HepG2 (cell line): ENCODE results near the gene CBX2. TPM values are rescaled to one million over a fixed set of nuclear protein-coding genes. Genes with fewer than 3 reads are reported as not detected.

Experiments used
- BCLAF1 ChIP-seq: fragments of 450-650 bp; IDR thresholded peaks from 2 replicates; pipeline ENCODE4 v1.6.1; 2017; ENCODE audit warnings: mild to moderate bottlenecking
- CENPX ChIP-seq: sonication (generic); formaldehyde crosslinking; IDR thresholded peaks from 2 replicates; pipeline ENCODE4 v1.9.0; 2021; ENCODE audit warnings: mild to moderate bottlenecking, missing genetic modification reagents, moderate library complexity
- MED8 ChIP-seq: sonication (generic); formaldehyde crosslinking; IDR thresholded peaks from 2 replicates; pipeline ENCODE4 v1.8.1; 2023; ENCODE audit warnings: mild to moderate bottlenecking, missing genetic modification reagents; ENCODE audit not compliant: insufficient replicate concordance
- NONO ChIP-seq, 2 experiments: fragments of 450-650 bp in 1 of 2; sonication (generic) in 1 of 2; formaldehyde crosslinking in 1 of 2; IDR thresholded peaks in 1 of 2; conservative IDR thresholded peaks in 1 of 2; 2 replicates each; pipeline versions ENCODE4 v1.6.1 to v1.8.0; 2017 to 2022; ENCODE audit warnings: mild to moderate bottlenecking in 1 of 2, missing genetic modification reagents in 1 of 2, moderate library complexity in 1 of 2
- PCBP1 ChIP-seq: fragments of 200-400 bp; formaldehyde crosslinking; IDR thresholded peaks from 2 replicates; pipeline ENCODE4 v1.6.1; 2017; ENCODE audit warnings: mild to moderate bottlenecking, low read depth, low read length, borderline replicate concordance
- POGZ ChIP-seq: sonication (generic); formaldehyde crosslinking; IDR thresholded peaks from 2 replicates; pipeline ENCODE4 v1.4.0; 2020; ENCODE audit warnings: mild to moderate bottlenecking, missing genetic modification reagents
- ZBTB2 ChIP-seq: sonication (generic); formaldehyde crosslinking; IDR thresholded peaks from 2 replicates; pipeline ENCODE4 v1.8.0; 2022; ENCODE audit warnings: low read depth, missing genetic modification reagents
- ZNF280B ChIP-seq: sonication (generic); formaldehyde crosslinking; IDR thresholded peaks from 2 replicates; pipeline ENCODE4 v1.5.0; 2020; ENCODE audit warnings: missing genetic modification reagents, mild to moderate bottlenecking, borderline replicate concordance
- ZNF350 ChIP-seq: sonication (generic); formaldehyde crosslinking; IDR thresholded peaks from 2 replicates; pipeline ENCODE4 v1.4.0; 2020; ENCODE audit warnings: mild to moderate bottlenecking, low read depth, missing genetic modification reagents, borderline replicate concordance
- ZNF605 ChIP-seq: sonication (generic); formaldehyde crosslinking; IDR thresholded peaks from 2 replicates; pipeline ENCODE4 v1.8.0; 2022; ENCODE audit warnings: mild to moderate bottlenecking, missing genetic modification reagents
- ZNF782 ChIP-seq: sonication (generic); formaldehyde crosslinking; IDR thresholded peaks from 2 replicates; pipeline ENCODE4 v1.4.0; 2020; ENCODE audit warnings: missing genetic modification reagents, mild to moderate bottlenecking, borderline replicate concordance
- polyA plus RNA-seq, 8 experiments: library from polyadenylated mRNA; depleted of rRNA in 3 of 8; stranded (reverse) in 7 of 8; unstranded in 1 of 8; fragments of >200 nt; fragmentation: Illumina TruSeq in 4 of 8; extraction: Trizol in 4 of 8; gene quantifications; 2 replicates each; pipeline versions ENCODE4 v1.2.1 to v1.2.3, GENCODE V29; 2011 to 2016; ENCODE audit warnings: low read depth in 4 of 8, missing spikeins in 1 of 8, mixed read lengths in 1 of 8; ENCODE audit not compliant: insufficient read depth in 1 of 8
- total RNA-seq, 5 experiments: library from RNA; depleted of rRNA; stranded (reverse); fragments of >200 nt; fragmentation: Illumina TruSeq; extraction: Trizol; gene quantifications; 2 replicates each; pipeline ENCODE4 v1.2.3, GENCODE V29; 2016; ENCODE audit warnings: low read depth in 1 of 5
- TF ChIP-seq, protein P1 (sequence below): sonication (generic); formaldehyde crosslinking; IDR thresholded peaks from 2 replicates; pipeline ENCODE4 v1.5.1; 2020; ENCODE audit warnings: mild to moderate bottlenecking, missing genetic modification reagents, moderate library complexity
- TF ChIP-seq, protein P2 (sequence below): sonication (generic); formaldehyde crosslinking; IDR thresholded peaks from 2 replicates; pipeline ENCODE4 v1.8.0; 2022; ENCODE audit warnings: mild to moderate bottlenecking, missing genetic modification reagents, moderate library complexity
- TF ChIP-seq, protein P3 (sequence below): sonication (generic); formaldehyde crosslinking; IDR thresholded peaks from 2 replicates; pipeline ENCODE4 v1.8.0; 2022; ENCODE audit warnings: missing genetic modification reagents, mild to moderate bottlenecking, moderate library complexity, borderline replicate concordance

CBX2 gene
- total and polyA plus RNA-seq, 2 of the 13 experiments (the other 11 are each of a cell fraction or from before 2014, with no cell fraction given) = 14.5 to 31.1 TPM

DNA sequence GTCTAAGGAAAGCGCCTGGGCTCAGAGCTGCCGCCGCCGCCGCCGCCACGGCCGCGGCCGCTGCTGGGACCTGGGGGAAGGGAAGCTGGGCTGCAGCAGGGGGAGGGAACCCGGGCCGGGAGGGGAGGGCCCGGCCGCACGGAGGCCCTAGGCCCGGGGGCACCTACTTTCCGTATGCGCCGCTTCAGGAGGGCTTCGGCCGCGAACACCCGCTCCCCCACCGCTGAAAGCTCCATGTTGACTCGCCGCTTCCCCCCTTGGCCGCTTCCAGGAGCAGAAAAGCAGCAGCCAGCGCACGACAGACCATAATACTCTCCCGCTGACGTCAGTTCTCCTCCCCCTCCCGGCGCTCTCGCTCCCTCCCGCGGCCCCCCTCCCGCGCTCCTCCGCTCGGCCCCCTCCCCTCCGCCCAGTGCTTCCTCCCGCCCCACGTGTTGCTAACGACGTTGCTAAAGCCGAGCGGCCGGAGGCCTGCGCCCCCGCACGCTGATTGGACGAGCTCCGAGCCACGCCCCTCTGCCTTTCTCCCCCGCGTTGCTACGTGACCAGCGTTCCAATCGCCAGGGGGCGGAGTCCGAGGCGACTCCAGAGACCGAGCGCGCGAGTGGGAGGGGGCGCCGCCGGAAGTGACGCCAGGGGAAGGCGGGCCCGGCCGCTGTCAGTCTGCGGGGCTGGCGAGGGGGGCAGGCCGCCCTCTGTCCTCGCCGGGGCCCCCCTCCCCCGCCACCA, 19.0 kb downstream of the CBX2 start, which contains the start of gene CBX8 (continued):
- TF ChIP-seq BCLAF1 = no peak
- TF ChIP-seq PCBP1 = peak; percentile 46; the same call in 1 of the 2 replicates
- peak; percentile 80 for TF ChIP-seq ZBTB2 (CRISPR knock-in tag)
- TF ChIP-seq, protein P1, sequence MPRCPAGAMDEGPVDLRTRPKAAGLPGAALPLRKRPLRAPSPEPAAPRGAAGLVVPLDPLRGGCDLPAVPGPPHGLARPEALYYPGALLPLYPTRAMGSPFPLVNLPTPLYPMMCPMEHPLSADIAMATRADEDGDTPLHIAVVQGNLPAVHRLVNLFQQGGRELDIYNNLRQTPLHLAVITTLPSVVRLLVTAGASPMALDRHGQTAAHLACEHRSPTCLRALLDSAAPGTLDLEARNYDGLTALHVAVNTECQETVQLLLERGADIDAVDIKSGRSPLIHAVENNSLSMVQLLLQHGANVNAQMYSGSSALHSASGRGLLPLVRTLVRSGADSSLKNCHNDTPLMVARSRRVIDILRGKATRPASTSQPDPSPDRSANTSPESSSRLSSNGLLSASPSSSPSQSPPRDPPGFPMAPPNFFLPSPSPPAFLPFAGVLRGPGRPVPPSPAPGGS (CRISPR knock-in tag) = 0 out of 2 replicates have a peak, but pooled peaks have one; percentile 15
- TF ChIP-seq, protein P2, sequence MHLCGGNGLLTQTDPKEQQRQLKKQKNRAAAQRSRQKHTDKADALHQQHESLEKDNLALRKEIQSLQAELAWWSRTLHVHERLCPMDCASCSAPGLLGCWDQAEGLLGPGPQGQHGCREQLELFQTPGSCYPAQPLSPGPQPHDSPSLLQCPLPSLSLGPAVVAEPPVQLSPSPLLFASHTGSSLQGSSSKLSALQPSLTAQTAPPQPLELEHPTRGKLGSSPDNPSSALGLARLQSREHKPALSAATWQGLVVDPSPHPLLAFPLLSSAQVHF = no peak
- TF ChIP-seq, protein P3, sequence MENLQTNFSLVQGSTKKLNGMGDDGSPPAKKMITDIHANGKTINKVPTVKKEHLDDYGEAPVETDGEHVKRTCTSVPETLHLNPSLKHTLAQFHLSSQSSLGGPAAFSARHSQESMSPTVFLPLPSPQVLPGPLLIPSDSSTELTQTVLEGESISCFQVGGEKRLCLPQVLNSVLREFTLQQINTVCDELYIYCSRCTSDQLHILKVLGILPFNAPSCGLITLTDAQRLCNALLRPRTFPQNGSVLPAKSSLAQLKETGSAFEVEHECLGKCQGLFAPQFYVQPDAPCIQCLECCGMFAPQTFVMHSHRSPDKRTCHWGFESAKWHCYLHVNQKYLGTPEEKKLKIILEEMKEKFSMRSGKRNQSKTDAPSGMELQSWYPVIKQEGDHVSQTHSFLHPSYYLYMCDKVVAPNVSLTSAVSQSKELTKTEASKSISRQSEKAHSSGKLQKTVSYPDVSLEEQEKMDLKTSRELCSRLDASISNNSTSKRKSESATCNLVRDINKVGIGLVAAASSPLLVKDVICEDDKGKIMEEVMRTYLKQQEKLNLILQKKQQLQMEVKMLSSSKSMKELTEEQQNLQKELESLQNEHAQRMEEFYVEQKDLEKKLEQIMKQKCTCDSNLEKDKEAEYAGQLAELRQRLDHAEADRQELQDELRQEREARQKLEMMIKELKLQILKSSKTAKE = peak; percentile 71; the same call in 1 of the 2 replicates
- TF ChIP-seq ZNF605 = no peak; the same call in 1 of the 2 replicates
- peak; percentile 37; the same call in 1 of the 2 replicates for TF ChIP-seq ZNF350
- no peak; the same call in 1 of the 2 replicates for TF ChIP-seq ZNF782 (CRISPR knock-in tag)
- TF ChIP-seq NONO (IDR thresholded peaks at IDR 0.05) = no peak
- TF ChIP-seq NONO (CRISPR knock-in tag; conservative IDR thresholded peaks at IDR 0.05) = peak; percentile 82; the same call in 1 of the 2 replicates
- no peak for TF ChIP-seq ZNF280B (CRISPR knock-in tag)
- no peak for TF ChIP-seq CENPX (CRISPR knock-in tag)
- TF ChIP-seq MED8 (CRISPR knock-in tag) = no peak
- 0 out of 2 replicates have a peak, but pooled peaks have one; percentile 37 for TF ChIP-seq POGZ (CRISPR knock-in tag)
